Measurements from ENCODE around the gene DOCK3. TPM values are rescaled to one million over a fixed set of nuclear protein-coding genes. Genes with fewer than 3 reads are reported as not detected.

Gene DOCK3
- total RNA-seq, 1 donor from 2014 or later = 0.98 TPM

DNA sequence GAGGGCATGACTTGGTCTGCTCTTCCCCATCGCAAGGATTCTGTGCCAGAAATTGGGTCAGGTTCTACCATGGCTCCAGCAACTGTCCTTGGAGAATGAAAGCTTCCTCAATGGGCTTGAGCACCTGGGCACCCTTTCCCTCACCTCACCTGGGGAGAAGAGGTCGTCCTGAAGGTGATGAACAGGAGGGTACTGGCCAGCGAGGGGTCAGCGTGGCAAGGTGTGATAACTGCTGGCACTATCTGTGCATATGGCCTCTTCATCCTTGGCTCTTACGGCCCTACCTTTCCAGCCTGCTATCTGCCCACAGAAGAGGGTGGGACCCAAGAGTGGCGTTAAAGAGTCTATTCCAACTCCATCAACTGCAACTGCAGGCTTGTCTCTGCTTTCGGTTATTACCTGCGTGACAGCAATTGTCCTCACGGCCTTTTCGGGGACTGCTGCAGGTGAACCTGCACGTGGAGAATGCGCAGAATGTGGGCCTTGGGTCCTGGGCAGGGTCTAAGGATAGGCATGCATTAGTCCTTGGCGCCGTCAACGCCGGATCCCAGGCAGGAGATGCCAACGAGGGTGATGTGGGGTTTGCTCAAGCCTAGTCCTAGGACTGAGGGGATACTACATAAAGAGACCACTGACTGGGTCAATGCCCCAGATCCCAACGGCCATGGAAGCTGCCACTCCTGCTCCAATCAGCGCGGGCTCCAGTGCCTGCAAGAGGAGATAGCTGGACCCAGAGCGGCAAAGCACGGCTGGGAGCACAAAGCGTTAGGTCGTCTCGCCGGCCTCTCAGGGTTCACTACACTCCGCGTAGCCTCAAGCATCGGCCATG, 715.7 kb downstream of the DOCK3 start:
- H3K36me3 ChIP-seq = peaks cover 0 to 41% of the 10 kb centered on the region in 2 donors
- peak overlapping the region; percentile 65 for H3K27ac ChIP-seq
- peak overlapping the region; percentile 54 to 99 for H3K4me3 ChIP-seq
- peak in 1 of 2 donors; percentile 70 for DNase-seq (ENCODE audit: extremely low spot score in 2 of 2)
- no peak for TF ChIP-seq POLR2AphosphoS5 (IDR thresholded peaks at IDR 0.05; ENCODE audit: insufficient read depth in 1 of 2, low read depth in 1 of 2)
- peak in 1 of 3 experiments; percentile 86 for TF ChIP-seq CTCF (IDR thresholded peaks at IDR 0.05)
- no peak for TF ChIP-seq POLR2A (IDR thresholded peaks at IDR 0.05)
- H3K4me1 ChIP-seq = peaks cover 90% of the 10 kb centered on the region
- intact Hi-C loops (cut with DNase I) = loop anchor here (10.0 kb wide), 1 partner anchor 284 kb away; the partner anchor contains the start of gene TEX264
- no peaks in the 10 kb centered on the region for H3K27me3 ChIP-seq
- H3K9me3 ChIP-seq = no peaks in the 10 kb centered on the region

DNA sequence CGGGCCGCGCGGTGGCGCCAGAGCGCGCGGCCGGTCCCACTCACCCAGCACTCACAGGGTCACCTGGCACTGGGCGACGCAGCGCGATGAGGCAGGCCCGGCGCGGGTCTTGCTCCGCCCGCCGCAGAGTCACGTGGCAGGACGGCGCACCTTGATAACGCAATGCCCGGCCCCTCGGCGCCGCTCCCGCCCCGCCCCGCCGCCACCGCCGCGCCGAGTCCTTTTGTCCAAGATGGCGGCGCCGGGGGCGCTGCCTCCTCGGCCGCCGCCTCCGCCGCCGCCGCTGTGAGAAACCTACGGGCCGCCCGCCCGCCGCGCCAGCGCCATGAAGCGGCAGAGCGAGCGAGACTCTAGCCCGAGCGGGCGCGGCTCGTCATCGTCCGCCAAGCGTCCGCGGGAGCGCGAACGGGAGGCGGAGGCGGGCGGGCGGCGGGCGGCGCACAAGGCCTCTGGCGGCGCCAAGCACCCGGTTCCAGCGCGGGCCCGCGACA, 716.4 kb downstream of the DOCK3 start, which contains the start of gene RBM15B:
Gene RBM15B, plus strand, starts transcription at position 211 of the 491 bp plus-strand sequence. Its CDS starts 115 bp downstream, at position 326.
- Histone ChIP-seq H3K9me3 (no peaks in the 10 kb centered on the region), H3K27ac (peak within 1 kb of the TSS; percentile 75), H3K4me1 (peaks cover 90% of the 10 kb centered on the region), H3K4me3 (peak within 1 kb of the TSS; percentile 54 to 99), H3K27me3 (no peaks in the 10 kb centered on the region), H3K36me3 (peaks cover 0 to 48% of the 10 kb centered on the region in 2 donors)
- intact Hi-C loops (cut with DNase I) = loop anchor here (10.0 kb wide), 1 partner anchor 284 kb away; the partner anchor contains the start of gene TEX264
- TF ChIP-seq POLR2A (IDR thresholded peaks at IDR 0.05) = peak in 1 of 2 donors; percentile 34
- TF ChIP-seq CTCF (IDR thresholded peaks at IDR 0.05) = peak in 2 of 3 experiments; percentile 84 to 87
- TF ChIP-seq POLR2AphosphoS5 (IDR thresholded peaks at IDR 0.05; ENCODE audit: insufficient read depth in 1 of 2, low read depth in 1 of 2) = peak; percentile 69 to 82
- peak; percentile 95 to 98 for DNase-seq (ENCODE audit: extremely low spot score in 2 of 2)

- peaks cover 0 to 49% of the 10 kb centered on the region in 2 donors for H3K36me3 ChIP-seq
- peak overlapping the region; percentile 54 to 99 for H3K4me3 ChIP-seq
- H3K9me3 ChIP-seq = no peaks in the 10 kb centered on the region
- peak overlapping the region; percentile 75 for H3K27ac ChIP-seq
- no peaks in the 10 kb centered on the region for H3K27me3 ChIP-seq
- peak in 1 of 2 donors; percentile 95 for DNase-seq (ENCODE audit: extremely low spot score in 2 of 2)
- intact Hi-C loops (cut with DNase I) = loop anchor here (10.0 kb wide), 1 partner anchor 283 kb away; the partner anchor contains the start of gene TEX264
- TF ChIP-seq CTCF (IDR thresholded peaks at IDR 0.05) (no peak), POLR2A (IDR thresholded peaks at IDR 0.05) (no peak), POLR2AphosphoS5 (IDR thresholded peaks at IDR 0.05; ENCODE audit: insufficient read depth in 1 of 2, low read depth in 1 of 2) (no peak)
- peaks cover 90% of the 10 kb centered on the region for H3K4me1 ChIP-seq
Measured at GRCh38 chr3:51391566-51392354, 717.0 kb downstream of the DOCK3 start.

DNA sequence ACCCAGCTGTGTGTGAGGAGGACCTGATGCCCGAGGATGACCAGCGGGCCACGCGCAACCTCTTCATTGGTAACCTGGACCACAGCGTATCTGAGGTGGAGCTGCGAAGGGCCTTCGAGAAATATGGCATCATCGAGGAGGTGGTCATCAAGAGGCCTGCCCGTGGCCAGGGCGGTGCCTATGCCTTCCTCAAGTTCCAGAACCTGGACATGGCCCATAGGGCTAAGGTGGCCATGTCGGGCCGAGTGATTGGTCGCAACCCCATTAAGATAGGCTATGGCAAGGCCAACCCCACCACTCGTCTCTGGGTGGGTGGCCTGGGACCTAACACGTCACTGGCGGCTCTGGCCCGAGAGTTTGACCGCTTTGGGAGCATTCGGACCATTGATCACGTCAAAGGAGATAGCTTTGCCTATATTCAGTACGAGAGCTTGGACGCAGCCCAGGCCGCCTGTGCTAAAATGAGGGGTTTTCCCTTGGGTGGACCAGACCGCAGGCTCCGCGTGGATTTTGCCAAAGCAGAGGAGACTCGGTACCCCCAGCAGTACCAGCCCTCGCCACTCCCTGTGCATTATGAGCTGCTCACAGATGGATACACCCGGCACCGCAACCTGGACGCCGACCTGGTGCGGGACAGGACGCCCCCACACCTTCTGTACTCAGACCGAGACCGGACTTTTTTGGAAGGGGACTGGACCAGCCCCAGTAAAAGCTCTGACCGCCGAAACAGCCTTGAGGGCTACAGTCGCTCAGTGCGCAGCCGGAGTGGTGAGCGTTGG, 717.8 kb downstream of the DOCK3 start:
- TF ChIP-seq POLR2A (IDR thresholded peaks at IDR 0.05) = no peak
- TF ChIP-seq CTCF (IDR thresholded peaks at IDR 0.05) = no peak
- TF ChIP-seq POLR2AphosphoS5 (IDR thresholded peaks at IDR 0.05; ENCODE audit: insufficient read depth in 1 of 2, low read depth in 1 of 2) = no peak
- Histone ChIP-seq H3K4me1 (peaks cover 85% of the 10 kb centered on the region), H3K4me3 (peak overlapping the region; percentile 54 to 99), H3K36me3 (peaks cover 0 to 50% of the 10 kb centered on the region in 2 donors), H3K27me3 (no peaks in the 10 kb centered on the region), H3K9me3 (no peaks in the 10 kb centered on the region), H3K27ac (peak overlapping the region; percentile 75)
- peak in 1 of 2 donors; percentile 93 for DNase-seq (ENCODE audit: extremely low spot score in 2 of 2)
- intact Hi-C loops (cut with DNase I) = loop anchor here (10.0 kb wide), 1 partner anchor 282 kb away; the partner anchor contains the start of gene TEX264

Data from vagina (tissue), 2 donors.